Smooth muscle cell (in vitro differentiated cells): ENCODE data around the gene GRIK4. TPM values are rescaled to one million over a fixed set of nuclear protein-coding genes. Genes with fewer than 3 reads are reported as not detected.

Source experiments
- DNase-seq: peaks from one replicate; lab custom pipeline; 2025; ENCODE audit not compliant: unreplicated experiment; lab: John Stamatoyannopoulos, UW
- H2AFZ ChIP-seq: fragments of 200-600 bp; sonication (generic); 2 replicates; pipeline ENCODE4 v1.6.0; 2016; ENCODE audit warnings: antibody characterized with exemption, low read depth, mild to moderate bottlenecking
- H3F3A ChIP-seq: fragments of 200-600 bp; sonication (generic); 2 replicates; pipeline ENCODE4 v1.6.0; 2017; ENCODE audit warnings: antibody characterized with exemption, low read depth
- H3K27ac ChIP-seq: fragments of 200-600 bp; sonication (generic); 2 replicates; pipeline ENCODE4 v1.5.1; 2016; ENCODE audit warnings: low read depth, mild to moderate bottlenecking
- H3K27me3 ChIP-seq: fragments of 200-600 bp; sonication (generic); 2 replicates; pipeline ENCODE4 v1.6.1; 2016; ENCODE audit warnings: low read depth, mild to moderate bottlenecking
- H3K36me3 ChIP-seq: fragments of 200-600 bp; sonication (generic); 2 replicates; pipeline ENCODE4 v1.5.1; 2016; ENCODE audit warnings: low read depth
- H3K4me1 ChIP-seq: fragments of 200-600 bp; sonication (generic); 2 replicates; pipeline ENCODE4 v1.5.1; 2016; ENCODE audit warnings: low read depth
- H3K4me2 ChIP-seq: fragments of 200-600 bp; sonication (generic); 2 replicates; pipeline ENCODE4 v1.6.0; 2016; ENCODE audit warnings: mild to moderate bottlenecking
- H3K4me3 ChIP-seq: fragments of 200-600 bp; sonication (generic); 2 replicates; pipeline ENCODE4 v1.5.1; 2016; ENCODE audit warnings: mild to moderate bottlenecking
- H3K79me2 ChIP-seq: fragments of 200-600 bp; sonication (generic); 2 replicates; pipeline ENCODE4 v1.6.0; 2016; ENCODE audit warnings: low read depth, mild to moderate bottlenecking
- H3K9ac ChIP-seq: fragments of 200-600 bp; sonication (generic); 2 replicates; pipeline ENCODE4 v1.6.0; 2016; ENCODE audit warnings: low read depth
- H3K9me3 ChIP-seq: fragments of 200-600 bp; sonication (generic); replicated peaks from 2 replicates; pipeline ENCODE4 v1.5.1; 2016; ENCODE audit warnings: low read depth
- H4K20me1 ChIP-seq: fragments of 200-600 bp; sonication (generic); 2 replicates; pipeline ENCODE4 v1.6.0; 2016; ENCODE audit warnings: low read depth
- CTCF ChIP-seq: fragments of 200-600 bp; sonication (generic); IDR thresholded peaks from 2 replicates; pipeline ENCODE4 v1.5.1; 2017; ENCODE audit warnings: borderline replicate concordance, mild to moderate bottlenecking, antibody characterized with exemption; ENCODE audit not compliant: insufficient read depth, poor library complexity, severe bottlenecking
- WGBS: methylation state at CpG from one replicate; pipeline ENCODE4 v1.1.7; 2016; ENCODE audit warnings: low lambda C conversion rate; 5-methylcytosine and 5-hydroxymethylcytosine counted together
- polyA plus RNA-seq: library from polyadenylated mRNA; unstranded; fragments of >200 nt; fragmentation: Nextera tagmentation; extraction: Ambion mirVana; gene quantifications from 2 replicates; pipeline ENCODE4 v1.2.1, GENCODE V29; 2016
- total RNA-seq: library from RNA; depleted of rRNA; stranded (reverse); fragments of >200 nt; gene quantifications from 2 replicates; pipeline ENCODE4 v1.2.3, GENCODE V29; 2014

The GRIK4 gene
- total and polyA plus RNA-seq, 2 experiments from 2014 or later: not detected

GRCh38 chr11:120973501-120973900, 462.0 kb downstream of the GRIK4 start:
- no peaks in the 10 kb centered on the region for H4K20me1 ChIP-seq
- no peak overlapping the region for H3K4me2 ChIP-seq
- H3K27me3 ChIP-seq: peaks cover 4% of the 10 kb centered on the region
- no peaks in the 10 kb centered on the region for H3F3A ChIP-seq
- no peak overlapping the region for H2AFZ ChIP-seq
- no peaks in the 10 kb centered on the region for H3K4me1 ChIP-seq
- no peak overlapping the region for H3K27ac ChIP-seq
- DNase-seq: no peak
- no peak overlapping the region for H3K9ac ChIP-seq
- no peaks in the 10 kb centered on the region for H3K36me3 ChIP-seq
- H3K9me3 ChIP-seq: no peaks in the 10 kb centered on the region
- H3K79me2 ChIP-seq: no peaks in the 10 kb centered on the region
- H3K4me3 ChIP-seq: no peak overlapping the region
- 87% methylated on average over 7 of the region's 7 CpGs for WGBS
- TF ChIP-seq CTCF: no peak

GRCh38 chr11:120974466-120974865, 462.9 kb downstream of the GRIK4 start:
- WGBS: 79% methylated on average over 9 of the region's 9 CpGs
- TF ChIP-seq CTCF: no peak
- no peaks in the 10 kb centered on the region for H3K36me3 ChIP-seq

GRCh38 chr11:120974965-120975364, 463.4 kb downstream of the GRIK4 start:
- Histone ChIP-seq H3K4me2 (no peak overlapping the region), H3K4me1 (no peaks in the 10 kb centered on the region), H4K20me1 (no peaks in the 10 kb centered on the region), H3K27me3 (peaks cover 4% of the 10 kb centered on the region), H3K36me3 (no peaks in the 10 kb centered on the region), H3K79me2 (no peaks in the 10 kb centered on the region), H2AFZ (no peak overlapping the region), H3K27ac (no peak overlapping the region), H3K9ac (no peak overlapping the region), H3F3A (no peaks in the 10 kb centered on the region), H3K4me3 (no peak overlapping the region), H3K9me3 (no peaks in the 10 kb centered on the region)
- TF ChIP-seq CTCF: no peak
- WGBS: 55% methylated on average over 4 of the region's 4 CpGs
- DNase-seq: no peak

More at GRCh38 chr11:120974466-120974865, 462.9 kb downstream of the GRIK4 start:
- Histone ChIP-seq H2AFZ (no peak overlapping the region), H3K9ac (no peak overlapping the region), H3K4me3 (no peak overlapping the region), H3K27me3 (peaks cover 3% of the 10 kb centered on the region), H3K79me2 (no peaks in the 10 kb centered on the region), H4K20me1 (no peaks in the 10 kb centered on the region), H3K9me3 (no peaks in the 10 kb centered on the region), H3K4me2 (no peak overlapping the region), H3K4me1 (no peaks in the 10 kb centered on the region), H3F3A (no peaks in the 10 kb centered on the region), H3K27ac (no peak overlapping the region)
- no peak for DNase-seq
